Activated effector memory CD4-positive, alpha-beta T cell treated with Interleukin-2 at 50 U/mL for 16 hours (primary cell): ENCODE results near the gene CCDC171.
"Not testable (repeated sequence)": the region's sequence is repeated elsewhere in the genome, so short reads cannot be mapped to it uniquely, and the experiment has no call there.

ENCODE experiments used
- DNase-seq: peaks from one replicate; pipeline ENCODE4 v3.0.0-alpha.2; 2020

Gene CCDC171

DNA sequence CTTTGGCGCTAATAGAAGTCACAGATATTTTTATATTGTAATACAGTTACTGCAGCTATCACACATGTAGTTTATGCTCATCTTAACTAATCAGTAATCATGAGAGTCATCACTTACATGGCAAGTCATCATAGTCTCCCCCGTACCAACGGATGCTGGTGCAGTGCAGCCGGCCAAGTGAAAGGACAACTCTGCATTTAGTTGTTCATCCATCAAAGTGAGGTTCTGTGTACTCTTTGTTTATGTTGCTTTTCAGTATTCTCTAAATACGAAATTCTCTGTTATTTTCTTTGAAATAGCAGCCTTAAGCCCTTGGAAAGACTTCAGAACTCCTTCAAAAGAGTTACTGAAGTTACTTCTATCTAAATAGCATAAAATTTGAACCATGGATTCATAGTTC is 216.7 kb downstream of the CCDC171 start:
- no peak for DNase-seq

DNA sequence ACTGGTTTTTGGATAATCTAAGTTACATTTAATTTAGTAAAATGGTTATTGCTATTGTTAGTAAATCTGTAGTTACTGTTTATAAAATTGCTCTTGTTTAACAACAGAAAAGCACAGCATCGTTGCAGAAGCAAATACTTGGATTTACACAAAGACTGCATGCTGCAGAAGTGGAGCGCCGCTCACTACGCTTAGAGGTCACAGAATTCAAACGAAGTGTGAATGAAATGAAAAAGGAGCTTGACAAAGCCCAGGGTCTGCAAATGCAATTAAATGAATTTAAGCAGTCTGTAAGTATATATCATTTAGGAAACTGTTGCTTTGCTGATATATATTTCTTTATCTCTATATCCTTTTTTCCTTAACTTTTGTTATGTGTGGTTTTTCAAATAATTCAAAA is 226.0 kb downstream of the CCDC171 start:
- DNase-seq, result no peak

DNA sequence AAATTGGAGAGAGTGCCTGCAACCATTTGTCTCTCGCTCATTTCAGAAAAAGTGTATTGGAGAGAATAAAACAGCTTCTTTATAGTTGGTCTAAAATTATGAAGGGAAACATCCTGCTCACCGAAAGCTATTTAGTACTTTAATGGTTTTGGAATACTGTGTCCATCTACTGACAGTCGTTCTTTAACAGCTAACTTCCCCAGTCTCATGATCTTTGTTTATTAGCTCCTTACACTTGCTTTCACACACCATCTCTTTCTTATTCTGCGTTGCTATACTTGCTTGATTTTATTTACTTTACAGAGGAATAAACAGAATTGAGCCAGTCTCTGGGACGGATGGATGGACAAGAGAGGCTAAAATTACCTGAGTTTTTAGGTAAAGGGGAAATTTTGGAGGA is 229.3 kb downstream of the CCDC171 start:
- no peak for DNase-seq

DNA sequence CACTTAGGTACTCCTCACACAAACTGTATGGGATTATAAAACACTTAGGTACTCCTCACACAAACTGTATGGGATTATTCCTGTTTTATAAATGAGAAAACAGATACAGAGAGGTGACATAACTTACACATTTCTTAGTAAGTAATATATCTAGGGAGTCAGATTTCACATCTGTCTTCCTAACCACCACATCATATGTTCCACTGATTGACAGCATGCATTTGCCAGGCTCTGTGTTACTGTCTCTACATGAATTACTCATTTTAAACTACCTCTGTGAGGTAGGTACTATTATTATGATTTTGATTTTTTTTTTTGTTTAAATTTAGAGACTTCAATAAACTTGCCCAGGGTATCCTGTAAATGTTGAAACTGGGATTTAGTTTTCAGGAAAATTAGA is 232.7 kb downstream of the CCDC171 start:
- DNase-seq, result no peak

DNA sequence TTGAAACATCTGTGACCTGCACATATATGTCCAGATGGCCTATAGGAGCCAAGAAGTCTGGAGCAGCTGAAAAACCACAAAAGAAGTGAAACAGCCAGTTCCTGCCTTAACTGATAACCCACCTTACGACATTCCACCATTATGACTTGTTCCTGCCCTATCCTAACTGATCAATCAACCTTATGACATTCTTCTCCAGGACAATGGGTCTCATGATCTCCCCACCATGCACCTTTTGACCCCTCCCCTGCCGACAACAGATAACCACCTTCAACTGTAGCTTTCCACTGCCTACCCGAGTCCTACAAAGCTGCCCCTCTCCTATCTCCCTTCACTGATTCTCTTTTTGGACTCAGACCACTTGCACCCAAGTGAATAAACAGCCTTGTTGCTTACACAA is 233.8 kb downstream of the CCDC171 start:
- DNase-seq, result no peak

DNA sequence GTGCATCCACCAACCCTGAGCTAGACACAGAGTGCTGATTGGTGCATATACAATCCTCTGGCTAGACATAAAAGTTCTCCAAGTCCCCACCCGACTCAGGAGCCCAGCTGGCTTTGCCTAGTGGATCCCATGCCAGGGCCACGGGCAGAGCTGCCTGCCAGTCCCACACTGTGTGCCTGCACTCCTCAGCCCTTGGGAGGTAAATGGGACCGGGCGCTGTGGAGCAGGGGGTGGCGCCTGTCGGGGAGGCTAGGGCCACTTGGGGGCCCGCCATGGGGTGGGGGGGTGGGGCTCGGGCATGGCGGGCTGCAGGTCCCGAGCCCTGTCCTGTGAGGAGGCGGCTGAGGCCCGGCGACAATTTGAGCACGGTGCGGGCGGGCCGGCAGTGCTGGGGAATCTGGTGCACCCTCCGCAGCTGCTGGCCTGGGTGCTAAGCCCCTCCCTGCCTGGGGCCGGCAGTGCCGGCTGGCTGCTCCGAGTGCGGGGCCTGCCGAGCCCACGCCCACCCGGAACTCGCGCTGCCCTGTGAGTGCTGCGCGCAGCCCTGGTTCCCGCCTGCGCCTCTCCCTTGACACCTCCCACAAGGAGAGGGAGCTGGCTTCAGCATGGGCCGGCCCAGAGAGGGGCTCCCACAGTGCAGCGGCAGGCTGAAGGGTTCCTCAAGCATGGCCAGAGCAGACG is 257.5 kb downstream of the CCDC171 start:
- not testable (repeated sequence) for DNase-seq

DNA sequence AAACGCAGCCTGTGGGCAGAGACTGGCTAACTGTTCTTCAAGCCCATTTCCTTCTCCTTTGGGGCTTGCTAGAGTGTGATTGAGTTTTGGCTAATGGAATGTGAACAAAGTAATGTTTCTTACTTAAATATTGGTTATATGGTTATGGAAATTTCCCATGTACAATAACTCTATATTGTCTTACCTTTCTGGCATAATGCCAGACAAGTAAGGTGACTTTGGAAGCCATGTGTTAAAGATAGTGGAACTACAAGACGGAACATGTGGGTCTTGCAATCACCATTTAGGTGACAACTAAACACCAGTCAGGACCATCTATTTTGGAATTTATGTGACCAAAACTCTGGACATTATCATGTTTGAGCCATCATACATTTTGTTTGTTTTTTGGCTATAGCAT is 260.2 kb downstream of the CCDC171 start:
- DNase-seq, result no peak

DNA sequence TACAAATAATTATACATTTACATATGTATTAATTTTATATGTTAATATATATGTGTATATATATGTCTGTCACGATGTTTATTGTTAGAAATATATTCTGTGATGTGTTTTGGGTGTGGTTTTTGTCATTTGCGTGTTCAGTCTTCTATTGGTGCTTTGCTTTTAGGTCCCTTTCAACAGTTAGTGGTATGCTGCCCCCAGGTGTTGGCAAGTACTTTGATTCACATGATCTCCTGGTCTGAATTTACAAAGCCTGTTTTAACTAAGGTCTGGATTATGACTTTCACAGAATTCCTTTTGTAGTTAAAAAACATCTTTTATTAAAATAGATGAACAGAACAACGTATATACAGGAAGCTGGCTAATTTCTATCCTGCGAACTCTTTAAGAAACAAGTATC is 271.5 kb downstream of the CCDC171 start:
- no peak for DNase-seq

DNA sequence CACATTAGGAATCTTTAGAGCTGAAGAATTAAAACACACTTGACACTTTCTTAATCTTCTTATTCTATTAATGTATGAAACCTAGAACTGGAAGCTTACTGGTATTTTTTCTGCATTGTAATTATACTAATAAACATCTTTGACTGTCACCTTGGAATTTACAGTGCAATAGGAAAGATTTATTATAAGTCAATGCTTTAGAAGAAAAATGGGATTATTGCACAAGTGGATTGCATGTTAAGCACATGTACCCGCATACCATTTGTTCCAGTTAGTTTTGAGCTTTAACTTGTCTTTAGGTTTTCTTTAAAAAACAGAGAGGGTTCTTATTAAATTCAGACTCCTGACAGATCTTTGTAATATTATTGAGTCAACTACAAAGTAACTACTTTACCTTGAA is 278.5 kb downstream of the CCDC171 start:
- no peak for DNase-seq

DNA sequence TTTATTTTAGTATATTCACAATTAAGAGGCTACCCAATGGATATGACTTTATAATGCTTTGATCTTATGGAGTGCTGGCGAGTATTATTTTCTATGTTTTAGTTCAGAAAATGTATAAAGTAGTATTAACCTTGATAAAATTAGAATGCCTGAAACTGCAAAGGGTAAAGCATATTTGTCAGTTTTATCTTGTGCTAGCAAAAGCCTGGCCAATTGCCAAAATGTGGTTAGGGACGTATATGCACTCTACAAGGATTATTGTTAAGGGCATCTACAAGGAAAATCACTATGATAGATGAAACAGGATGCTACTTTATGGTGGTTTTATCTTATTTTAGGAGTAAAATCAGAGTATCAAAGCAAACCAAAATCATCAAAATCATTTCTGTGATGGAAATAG is 281.7 kb downstream of the CCDC171 start:
- no peak for DNase-seq

DNA sequence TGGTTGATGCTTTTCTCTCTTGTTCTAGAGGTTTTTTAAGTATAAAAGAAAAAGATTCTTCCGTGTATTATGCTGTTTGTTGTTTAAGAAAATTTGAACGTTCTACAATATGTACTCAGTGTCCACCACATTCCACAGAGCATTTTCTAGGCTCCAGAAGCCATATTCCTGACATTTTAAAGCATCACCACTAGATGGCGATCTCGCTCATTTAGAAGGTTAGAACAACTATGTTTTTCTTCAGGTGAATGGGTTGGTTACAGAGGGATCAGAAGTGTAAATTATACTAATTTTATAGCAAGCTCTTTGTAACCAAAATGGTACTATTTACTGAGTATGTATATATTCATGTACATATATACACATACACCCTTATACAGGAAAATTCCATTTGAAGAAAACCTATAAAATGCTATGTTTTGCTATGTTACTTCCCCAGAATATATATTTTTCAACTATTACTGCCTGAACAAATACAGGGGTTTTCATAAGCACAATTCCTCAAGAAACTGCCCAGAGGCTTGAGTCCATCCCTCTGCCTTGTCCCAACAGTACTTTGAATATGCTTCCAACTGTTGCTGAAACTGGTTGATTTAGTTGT is 284.3 kb downstream of the CCDC171 start:
- no peak for DNase-seq

DNA sequence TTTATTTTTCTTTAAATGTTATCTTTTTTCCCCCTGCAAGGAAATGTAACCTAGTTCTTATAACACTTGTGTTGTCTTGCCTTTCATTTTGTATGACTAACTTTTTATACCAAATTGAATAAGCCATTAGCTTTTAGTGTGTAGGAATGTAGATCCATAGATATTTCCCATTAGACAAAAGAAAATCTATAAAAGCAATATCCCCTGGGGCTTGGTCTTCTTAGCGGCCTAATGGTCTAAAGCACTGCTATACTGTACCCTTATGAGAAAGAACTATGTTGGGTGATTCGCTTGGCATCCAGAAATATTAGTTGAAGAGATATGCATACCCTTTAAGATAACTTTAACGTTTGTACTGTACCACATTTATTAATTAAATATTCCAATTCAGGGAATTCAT is 289.2 kb downstream of the CCDC171 start:
- no peak for DNase-seq

DNA sequence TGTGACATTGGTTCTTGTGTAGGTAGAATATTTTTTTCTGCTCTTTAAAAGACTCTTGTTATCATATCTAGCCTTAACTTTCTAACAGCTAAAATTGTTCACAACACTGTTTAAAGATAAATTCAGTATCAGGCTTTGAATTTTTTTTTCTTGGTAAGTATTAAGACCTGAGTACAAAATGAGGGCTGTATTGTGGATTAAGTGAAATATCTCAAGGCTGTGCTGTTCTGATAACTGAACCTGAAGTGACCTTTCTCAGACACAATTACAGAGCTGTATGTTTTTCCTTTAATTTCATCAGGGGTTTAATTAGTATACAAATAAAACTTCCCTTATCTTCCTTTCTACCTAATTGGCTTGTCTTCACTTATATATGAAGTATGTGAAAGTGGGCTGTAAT is 290.5 kb downstream of the CCDC171 start:
- DNase-seq, result no peak

DNA sequence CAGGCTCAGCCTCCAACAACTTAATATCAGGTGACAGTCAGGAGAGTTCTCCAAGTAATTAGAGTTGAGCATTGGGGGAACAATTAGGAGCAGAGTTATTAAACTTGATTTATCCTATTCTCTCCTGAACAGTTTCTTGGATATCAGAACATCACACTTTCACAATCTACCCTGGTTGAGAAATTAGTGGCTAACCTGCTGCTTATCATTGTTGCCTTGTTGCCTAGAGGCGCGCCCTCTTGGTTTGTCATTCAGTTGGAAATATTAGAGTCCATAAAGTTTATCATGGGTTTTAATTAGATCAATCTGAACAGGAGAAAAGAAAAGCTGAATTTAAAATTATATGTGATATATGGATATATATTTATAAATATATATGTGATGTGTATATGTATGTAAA is 291.1 kb downstream of the CCDC171 start:
- no peak for DNase-seq

DNA sequence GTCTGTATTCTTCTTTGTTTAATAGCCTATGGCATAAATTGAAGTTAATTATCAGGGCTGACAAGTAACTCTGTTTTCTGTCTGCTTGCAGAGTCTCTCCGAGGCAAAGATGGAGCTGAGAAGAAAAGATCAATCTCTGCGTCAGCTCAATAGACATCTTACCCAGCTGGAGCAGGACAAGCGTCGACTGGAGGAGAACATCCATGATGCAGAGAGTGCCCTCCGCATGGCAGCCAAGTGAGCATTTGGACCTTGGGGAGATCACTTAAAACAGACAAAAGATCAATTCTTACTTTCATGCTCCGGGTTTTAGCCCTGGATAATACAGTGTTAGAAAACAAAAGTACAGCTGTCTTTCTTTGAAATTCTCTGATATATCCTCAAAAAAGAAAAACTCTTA is 293.8 kb downstream of the CCDC171 start:
- DNase-seq, result no peak

DNA sequence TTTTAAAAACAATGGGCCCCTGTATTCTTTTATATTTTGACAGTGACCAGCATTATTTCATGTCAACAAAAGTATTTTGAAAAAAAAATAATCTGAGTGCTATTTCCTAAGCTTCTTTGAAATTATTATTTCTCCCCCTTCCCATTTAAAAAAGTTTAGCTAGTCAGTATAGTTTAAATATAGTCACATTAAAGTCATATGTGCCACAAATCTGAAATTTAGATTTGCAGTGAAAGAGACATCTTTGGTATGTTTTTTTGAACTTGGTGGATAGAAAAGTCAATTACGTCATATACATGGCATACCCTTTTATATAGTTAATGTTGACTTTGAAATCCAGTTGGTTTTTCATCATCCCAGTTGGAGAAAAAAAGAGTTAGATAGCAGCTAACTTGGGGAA is 297.0 kb downstream of the CCDC171 start:
- no peak for DNase-seq

DNA sequence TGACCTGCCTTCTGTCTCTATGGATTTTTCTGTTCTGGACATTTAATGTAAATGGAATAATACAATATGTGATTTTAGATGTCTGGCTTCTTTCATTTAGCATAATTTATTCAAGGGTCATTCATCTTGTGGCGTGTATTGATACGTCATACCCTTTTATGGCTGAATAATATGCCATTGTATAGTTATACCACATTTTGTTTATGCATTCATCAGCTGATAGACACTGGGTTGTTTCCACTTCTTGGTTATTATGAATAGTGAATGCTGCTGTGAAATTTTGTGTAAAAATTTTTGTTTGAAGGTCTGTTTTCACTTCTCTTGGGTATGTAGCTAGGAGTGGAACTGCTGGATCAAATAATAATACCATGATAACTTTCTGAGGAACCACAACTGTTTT is 298.9 kb downstream of the CCDC171 start:
- DNase-seq, result no peak

DNA sequence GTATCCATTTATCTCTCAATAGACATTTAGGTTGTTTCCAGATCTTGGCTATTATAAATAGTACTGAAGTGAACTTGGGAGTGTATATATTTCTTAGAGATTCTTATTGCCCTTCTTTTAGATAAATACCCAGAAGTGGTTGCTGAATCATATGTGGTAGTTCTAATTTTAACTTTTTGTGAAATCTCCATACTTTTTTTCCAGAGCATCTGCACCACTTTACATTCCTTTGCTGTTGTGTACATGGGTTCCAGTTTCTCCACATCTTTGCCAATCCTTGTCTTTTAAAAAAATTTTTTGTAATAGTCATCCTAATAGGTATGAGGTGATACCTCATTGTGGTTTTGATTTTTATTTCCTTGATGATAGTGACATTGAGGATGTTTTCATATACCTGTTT is 303.7 kb downstream of the CCDC171 start:
- no peak for DNase-seq

DNA sequence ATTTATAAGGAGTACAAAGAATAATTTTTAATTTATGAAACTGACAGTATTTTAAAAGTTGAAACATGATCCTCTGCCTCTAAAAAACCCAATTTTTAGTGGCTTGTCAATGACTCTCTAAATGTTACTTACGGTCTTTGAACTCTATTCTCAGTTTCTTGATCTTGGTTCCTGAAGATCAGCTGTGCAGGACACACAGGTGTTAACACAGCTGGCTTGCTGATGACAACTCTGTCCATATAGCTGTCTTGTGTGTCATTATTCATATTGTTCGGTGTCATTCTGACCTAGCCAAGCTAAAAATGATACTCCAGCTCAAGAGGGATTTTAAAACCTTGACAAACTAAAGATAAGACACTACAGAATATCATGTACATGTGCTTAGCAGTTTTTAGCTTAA is 314.5 kb downstream of the CCDC171 start:
- DNase-seq, result no peak

DNA sequence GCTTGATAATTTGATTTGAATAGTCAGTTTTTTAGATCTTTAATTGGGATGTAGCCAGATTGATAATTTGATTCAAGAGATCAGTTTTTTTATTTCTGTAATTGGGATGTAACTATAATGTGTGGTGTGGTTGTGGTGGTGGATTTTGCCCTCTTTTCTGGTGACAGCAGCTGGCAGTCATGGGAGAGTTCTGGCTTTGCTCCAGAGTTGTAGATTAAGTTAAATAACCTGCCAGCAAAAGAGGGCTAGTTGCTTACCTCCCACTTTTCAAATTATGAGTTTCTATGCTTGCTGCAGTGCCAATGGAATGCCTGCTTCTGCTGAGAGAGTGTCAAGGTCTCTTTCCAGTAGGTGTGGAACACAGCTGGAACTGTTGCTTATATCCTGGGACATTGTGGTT is 315.1 kb downstream of the CCDC171 start:
- DNase-seq, result no peak

DNA sequence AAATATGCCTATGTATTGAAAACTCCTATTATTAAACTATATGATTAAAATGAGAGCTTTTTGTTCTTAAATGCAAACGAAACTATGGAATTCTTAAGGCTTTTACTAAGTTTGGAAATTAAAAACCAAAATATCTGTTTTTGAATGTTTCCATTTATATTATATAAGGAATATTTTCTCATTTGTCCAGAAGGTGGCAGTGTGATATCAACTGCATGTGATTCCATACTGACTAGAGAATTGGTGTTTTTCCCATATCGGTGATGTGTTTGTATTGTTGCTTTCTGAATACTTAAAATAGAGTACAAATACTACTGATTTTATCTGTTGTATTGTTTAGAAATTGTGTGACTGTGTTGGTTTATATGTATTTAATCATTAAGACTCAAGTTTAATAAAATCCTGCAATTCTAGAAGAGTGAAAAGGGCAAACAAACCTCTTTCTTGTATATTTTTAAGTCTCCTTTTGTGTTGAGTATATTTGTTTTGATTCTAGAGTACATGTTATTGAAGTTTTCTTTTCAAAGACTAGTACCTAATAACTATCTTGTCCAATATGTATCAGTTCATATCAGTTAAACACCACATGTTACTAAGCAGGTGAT is 320.8 kb downstream of the CCDC171 start:
- DNase-seq, result no peak

DNA sequence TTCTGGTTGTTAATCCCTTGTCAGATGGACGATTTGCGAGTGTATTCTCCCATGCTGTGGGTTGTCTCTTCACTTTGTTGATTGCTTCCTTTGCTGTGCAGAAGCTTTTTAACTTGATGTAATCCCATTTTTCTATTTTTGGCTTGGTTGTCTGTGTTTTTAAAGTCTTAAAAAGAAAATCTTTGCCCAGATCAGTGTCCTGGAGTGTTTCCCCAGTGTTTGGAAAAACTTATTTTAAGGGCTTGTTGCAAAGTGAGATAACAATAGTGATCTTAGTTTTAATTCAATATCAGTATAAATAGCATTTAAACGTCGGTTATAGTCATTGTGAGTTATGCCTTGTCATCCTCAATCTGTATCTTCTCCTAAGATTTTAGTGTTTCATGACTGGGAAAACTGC is 329.5 kb downstream of the CCDC171 start:
- DNase-seq, result no peak

DNA sequence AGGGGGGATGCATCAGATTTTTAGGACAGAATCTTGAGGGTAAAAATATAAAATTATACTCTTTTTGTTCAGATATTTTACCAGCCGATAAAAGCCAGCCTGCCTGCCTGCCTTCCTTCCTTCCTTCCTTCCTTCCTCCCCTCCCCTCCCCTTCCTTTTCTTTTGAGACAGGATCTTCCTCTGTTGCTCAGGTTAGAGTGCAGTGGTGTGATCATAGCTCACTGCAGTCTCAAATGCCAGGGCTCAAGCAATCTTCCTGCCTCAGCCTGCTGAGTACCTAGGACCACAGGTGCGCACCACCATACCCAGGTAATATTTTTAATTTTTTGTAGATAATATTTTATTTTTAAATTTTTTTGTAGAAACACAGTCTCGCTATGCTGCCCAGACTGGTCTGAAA is 330.0 kb downstream of the CCDC171 start:
- DNase-seq, result no peak

DNA sequence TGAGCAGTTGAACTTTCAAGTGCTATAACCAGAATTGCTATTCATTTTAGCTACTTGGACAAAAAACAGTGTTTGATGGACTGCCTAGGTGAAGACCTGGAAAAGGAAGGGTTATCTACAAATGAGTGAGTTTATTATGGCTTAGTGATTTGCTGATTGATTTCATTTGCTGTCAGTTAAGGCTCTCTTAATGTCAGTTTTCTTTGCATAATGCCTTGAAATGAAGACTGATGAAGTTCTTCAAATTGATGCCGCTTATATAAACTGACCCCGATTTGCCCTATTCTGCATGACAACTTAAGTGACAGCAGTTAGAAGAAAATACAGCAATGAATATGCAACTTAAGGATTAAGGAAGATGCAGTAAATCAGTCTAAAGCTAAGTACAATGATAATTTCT is 332.6 kb downstream of the CCDC171 start:
- DNase-seq, result no peak

DNA sequence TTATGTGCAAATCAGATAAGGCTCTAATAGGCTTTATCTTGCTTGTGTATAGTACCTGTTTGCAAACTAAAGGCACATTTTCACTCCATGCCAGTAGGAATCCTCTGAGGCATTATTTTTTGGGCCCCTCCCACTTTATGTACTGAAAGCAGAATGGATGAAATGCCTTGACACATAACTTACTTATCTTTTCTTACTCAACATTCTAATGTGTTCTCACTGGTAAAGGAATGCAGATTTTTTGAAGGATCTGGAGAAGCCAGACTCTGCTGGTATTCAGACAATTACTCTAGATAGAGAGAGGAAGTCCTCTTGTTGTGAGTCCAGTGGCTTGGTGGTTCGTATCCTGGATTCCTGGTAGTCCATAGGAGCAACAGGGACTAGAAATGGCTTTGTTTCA is 336.7 kb downstream of the CCDC171 start:
- DNase-seq, result no peak
